Peyer's patch (tissue), 4 donors: ENCODE measurements around the gene ZNF516.

ENCODE experiments used
- POLR2A ChIP-seq, 2 donors: fragments of 450-650 bp; IDR thresholded peaks; one replicate each; pipeline ENCODE4 v1.5.1; 2017; ENCODE audit warnings: antibody characterized with exemption in 2 of 2, mild to moderate bottlenecking in 2 of 2, moderate library complexity in 2 of 2
- TF ChIP-seq, protein P1 (sequence below), 6 experiments: fragments of 450-650 bp in 4 of 6; fragments of 200-600 bp in 2 of 6; sonication (generic) in 1 of 6; IDR thresholded peaks; one replicate each; pipeline ENCODE4 v1.5.1; 2017 to 2019; ENCODE audit warnings: antibody characterized with exemption in 6 of 6, mild to moderate bottlenecking in 3 of 6, moderate library complexity in 1 of 6

DNA sequence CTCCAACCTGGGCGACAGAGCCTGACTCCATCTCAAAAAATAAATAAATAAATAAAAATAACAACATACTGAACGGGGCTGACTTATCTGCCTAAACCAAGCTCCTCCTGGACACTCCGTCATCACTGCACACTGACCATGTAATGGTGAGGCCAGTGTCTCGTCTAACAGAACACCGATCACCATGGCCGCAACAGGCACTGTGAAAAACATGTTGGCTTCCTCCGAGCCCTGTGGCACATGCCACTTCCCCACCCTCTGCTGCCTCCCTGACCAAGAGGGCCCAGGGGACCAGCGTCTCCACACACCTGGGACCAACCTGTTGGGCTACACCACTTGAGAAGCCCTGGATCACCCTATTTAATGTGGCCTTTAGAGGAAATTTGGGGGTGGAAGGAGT, 33.9 kb downstream of the ZNF516 start:
- TF ChIP-seq POLR2A (IDR thresholded peaks at IDR 0.05), result no peak
- TF ChIP-seq, protein P1, sequence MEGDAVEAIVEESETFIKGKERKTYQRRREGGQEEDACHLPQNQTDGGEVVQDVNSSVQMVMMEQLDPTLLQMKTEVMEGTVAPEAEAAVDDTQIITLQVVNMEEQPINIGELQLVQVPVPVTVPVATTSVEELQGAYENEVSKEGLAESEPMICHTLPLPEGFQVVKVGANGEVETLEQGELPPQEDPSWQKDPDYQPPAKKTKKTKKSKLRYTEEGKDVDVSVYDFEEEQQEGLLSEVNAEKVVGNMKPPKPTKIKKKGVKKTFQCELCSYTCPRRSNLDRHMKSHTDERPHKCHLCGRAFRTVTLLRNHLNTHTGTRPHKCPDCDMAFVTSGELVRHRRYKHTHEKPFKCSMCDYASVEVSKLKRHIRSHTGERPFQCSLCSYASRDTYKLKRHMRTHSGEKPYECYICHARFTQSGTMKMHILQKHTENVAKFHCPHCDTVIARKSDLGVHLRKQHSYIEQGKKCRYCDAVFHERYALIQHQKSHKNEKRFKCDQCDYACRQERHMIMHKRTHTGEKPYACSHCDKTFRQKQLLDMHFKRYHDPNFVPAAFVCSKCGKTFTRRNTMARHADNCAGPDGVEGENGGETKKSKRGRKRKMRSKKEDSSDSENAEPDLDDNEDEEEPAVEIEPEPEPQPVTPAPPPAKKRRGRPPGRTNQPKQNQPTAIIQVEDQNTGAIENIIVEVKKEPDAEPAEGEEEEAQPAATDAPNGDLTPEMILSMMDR (IDR thresholded peaks at IDR 0.05), result no peak
